Stomach (tissue), 9 donors: ENCODE data around the gene KHK. TPM values are rescaled to one million over a fixed set of nuclear protein-coding genes. Genes with fewer than 3 reads are reported as not detected.

Experiments used
- DNase-seq, 2 donors: peaks; one replicate each; pipeline versions ENCODE4 v3.0.0 to v3.0.0-alpha.2; 2013 to 2019
- H3K27ac ChIP-seq, 5 donors: fragments of 200-600 bp in 4 of 5; sonication (generic) in 4 of 5; one replicate each; pipeline ENCODE4 v1.5.1; 2013 to 2019; ENCODE audit warnings: mild to moderate bottlenecking in 1 of 5, moderate library complexity in 1 of 5
- H3K27me3 ChIP-seq, 3 donors: fragments of 200-600 bp; sonication (generic); one replicate each; pipeline ENCODE4 v1.5.1; 2017 to 2019; ENCODE audit warnings: mixed run types in 1 of 3
- H3K36me3 ChIP-seq, 4 donors: fragments of 200-600 bp; sonication (generic); 1 replicate in 3 of 4; 2 replicates in 1 of 4; pipeline ENCODE4 v1.5.1; 2016 to 2019
- H3K4me1 ChIP-seq, 4 donors: fragments of 200-600 bp; sonication (generic); one replicate each; pipeline ENCODE4 v1.5.1; 2016 to 2019
- H3K4me3 ChIP-seq, 4 donors: fragments of 200-600 bp; sonication (generic) in 3 of 4; one replicate each; pipeline ENCODE4 v1.5.1; 2016 to 2019; ENCODE audit warnings: mild to moderate bottlenecking in 1 of 4
- H3K9me3 ChIP-seq, 4 donors: fragments of 200-600 bp; sonication (generic); one replicate each; pipeline ENCODE4 v1.5.1; 2016 to 2019
- EP300 ChIP-seq: sonication (generic); formaldehyde crosslinking; IDR thresholded peaks from one replicate; pipeline ENCODE4 v1.6.1; 2017; ENCODE audit warnings: antibody characterized with exemption
- POLR2A ChIP-seq, 4 donors: fragments of 450-650 bp; IDR thresholded peaks; one replicate each; pipeline ENCODE4 v1.6.1; 2016; ENCODE audit warnings: antibody characterized with exemption in 4 of 4, control low read depth in 2 of 4, mild to moderate bottlenecking in 1 of 4, moderate library complexity in 1 of 4
- POLR2AphosphoS5 ChIP-seq, 3 donors: sonication (generic); formaldehyde crosslinking; IDR thresholded peaks; one replicate each; pipeline ENCODE4 v1.6.1; 2016; ENCODE audit warnings: antibody characterized with exemption in 3 of 3
- WGBS, 5 donors: extraction: QIAGEN DNeasy Blood & Tissue Kit in 3 of 5; methylation state at CpG; one replicate each; pipeline versions ENCODE4 v1.1.5 to v1.1.7; 2013 to 2018; 5-methylcytosine and 5-hydroxymethylcytosine counted together
- intact Hi-C: fragments of 100-400 bp; cut with DNase I; formaldehyde crosslinking; loops from one replicate; pipeline ENCODE4 v1.15.1; 2023; ENCODE audit warnings: low total_unique reads
- polyA plus RNA-seq, 3 donors: library from polyadenylated mRNA; stranded (reverse); fragments of 200-250 nt; gene quantifications; one replicate each; pipeline ENCODE4 v1.2.3, GENCODE V29; 2013
- total RNA-seq, 5 donors: library from RNA; depleted of rRNA; stranded (reverse); fragments of >200 nt; gene quantifications; one replicate each; pipeline versions ENCODE4 v1.1.0 to v1.2.3, GENCODE V29; 2014 to 2016
- TF ChIP-seq, protein P1 (sequence below), 7 experiments: fragments of 450-650 bp in 4 of 7; fragments of 200-600 bp in 3 of 7; sonication (generic) in 3 of 7; IDR thresholded peaks; one replicate each; pipeline ENCODE4 v1.5.1; 2016 to 2019; ENCODE audit warnings: antibody characterized with exemption in 7 of 7, control low read depth in 2 of 7, mild to moderate bottlenecking in 1 of 7
- donor health status: healthy with polysubstance abuse.
- donor health status: Bipolar disorder and iron deficiency.
- donor health status: healthy.

KHK gene
- total and polyA plus RNA-seq, 8 donors: 1.3 to 18.2 (median 3.5) TPM; not detected in 1

DNA sequence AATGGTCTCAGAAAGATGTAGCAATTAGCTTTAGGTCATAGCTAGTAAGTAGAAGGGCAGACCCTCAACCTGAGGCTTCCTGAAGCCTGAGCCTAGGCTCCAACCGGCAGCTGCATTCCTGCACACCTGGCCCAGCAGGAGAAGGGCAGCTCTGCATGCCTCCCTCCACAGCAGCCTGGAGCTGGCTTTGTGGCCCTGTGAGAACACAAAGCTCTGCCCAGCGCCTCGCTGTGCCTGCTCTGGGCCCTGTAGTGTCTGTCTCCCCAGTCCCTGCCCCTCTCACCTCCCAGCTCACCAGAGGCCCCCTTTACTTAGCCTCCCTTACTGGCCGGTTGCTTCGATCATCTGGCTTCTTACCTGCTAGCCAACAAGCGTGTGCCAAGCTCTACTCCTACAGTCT, 47.1 kb upstream of the KHK start:
- 90 to 98% (median 93%) methylated on average over 6 of the region's 6 CpGs for WGBS, 5 donors
- H3K4me1 ChIP-seq: peaks cover 0 to 21% (median 11%) of the 10 kb centered on the region in 4 donors
- no peak for DNase-seq
- TF ChIP-seq, protein P1, sequence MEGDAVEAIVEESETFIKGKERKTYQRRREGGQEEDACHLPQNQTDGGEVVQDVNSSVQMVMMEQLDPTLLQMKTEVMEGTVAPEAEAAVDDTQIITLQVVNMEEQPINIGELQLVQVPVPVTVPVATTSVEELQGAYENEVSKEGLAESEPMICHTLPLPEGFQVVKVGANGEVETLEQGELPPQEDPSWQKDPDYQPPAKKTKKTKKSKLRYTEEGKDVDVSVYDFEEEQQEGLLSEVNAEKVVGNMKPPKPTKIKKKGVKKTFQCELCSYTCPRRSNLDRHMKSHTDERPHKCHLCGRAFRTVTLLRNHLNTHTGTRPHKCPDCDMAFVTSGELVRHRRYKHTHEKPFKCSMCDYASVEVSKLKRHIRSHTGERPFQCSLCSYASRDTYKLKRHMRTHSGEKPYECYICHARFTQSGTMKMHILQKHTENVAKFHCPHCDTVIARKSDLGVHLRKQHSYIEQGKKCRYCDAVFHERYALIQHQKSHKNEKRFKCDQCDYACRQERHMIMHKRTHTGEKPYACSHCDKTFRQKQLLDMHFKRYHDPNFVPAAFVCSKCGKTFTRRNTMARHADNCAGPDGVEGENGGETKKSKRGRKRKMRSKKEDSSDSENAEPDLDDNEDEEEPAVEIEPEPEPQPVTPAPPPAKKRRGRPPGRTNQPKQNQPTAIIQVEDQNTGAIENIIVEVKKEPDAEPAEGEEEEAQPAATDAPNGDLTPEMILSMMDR (IDR thresholded peaks at IDR 0.05): no peak
- TF ChIP-seq EP300 (no peak), POLR2AphosphoS5 (IDR thresholded peaks at IDR 0.05) (no peak), POLR2A (IDR thresholded peaks at IDR 0.05) (no peak)
- no peaks in the 10 kb centered on the region for H3K27me3 ChIP-seq
- no peak overlapping the region for H3K27ac ChIP-seq
- H3K36me3 ChIP-seq: peaks cover 64 to 85% (median 71%) of the 10 kb centered on the region in 4 donors
- H3K4me3 ChIP-seq: no peak overlapping the region
- intact Hi-C loops: loop anchor here (10.0 kb wide), 1 partner anchor 45 kb away; the partner anchor contains the start of gene KHK
- H3K9me3 ChIP-seq: no peaks in the 10 kb centered on the region

DNA sequence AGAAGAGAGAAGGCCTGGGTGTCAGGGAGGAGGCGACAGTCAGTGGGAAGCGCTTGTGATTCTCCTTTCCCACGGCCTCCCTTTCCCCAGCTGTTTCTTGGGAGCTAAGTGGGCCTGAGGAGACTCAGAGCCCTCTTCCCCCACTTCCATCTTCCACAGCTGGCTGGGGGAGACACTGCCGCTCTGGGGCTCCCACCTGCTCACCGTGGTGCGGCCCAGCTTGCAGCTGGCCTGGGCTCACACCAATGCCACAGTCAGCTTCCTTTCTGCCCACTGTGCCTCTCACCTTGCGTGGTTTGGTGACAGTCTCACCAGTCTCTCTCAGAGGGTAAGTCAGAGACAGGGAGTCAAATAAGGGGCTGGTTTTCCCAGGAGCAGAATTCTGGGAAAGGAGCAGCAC, 46.7 kb upstream of the KHK start:
- TF ChIP-seq EP300: no peak
- TF ChIP-seq, protein P1 (IDR thresholded peaks at IDR 0.05): no peak
- TF ChIP-seq POLR2A (IDR thresholded peaks at IDR 0.05): no peak
- no peak for TF ChIP-seq POLR2AphosphoS5 (IDR thresholded peaks at IDR 0.05)
- intact Hi-C loops: loop anchor here (10.0 kb wide), 1 partner anchor 45 kb away; the partner anchor contains the start of gene KHK
- no peaks in the 10 kb centered on the region for H3K27me3 ChIP-seq
- no peak for DNase-seq
- H3K4me3 ChIP-seq: no peak overlapping the region
- WGBS, 5 donors: 93 to 96% (median 95%) methylated on average over 6 to 7 of the region's 7 CpGs
- peaks cover 64 to 83% (median 70%) of the 10 kb centered on the region in 4 donors for H3K36me3 ChIP-seq
- H3K9me3 ChIP-seq: no peaks in the 10 kb centered on the region
- H3K4me1 ChIP-seq: peaks cover 0 to 17% (median 6%) of the 10 kb centered on the region in 4 donors
- H3K27ac ChIP-seq: no peak overlapping the region

DNA sequence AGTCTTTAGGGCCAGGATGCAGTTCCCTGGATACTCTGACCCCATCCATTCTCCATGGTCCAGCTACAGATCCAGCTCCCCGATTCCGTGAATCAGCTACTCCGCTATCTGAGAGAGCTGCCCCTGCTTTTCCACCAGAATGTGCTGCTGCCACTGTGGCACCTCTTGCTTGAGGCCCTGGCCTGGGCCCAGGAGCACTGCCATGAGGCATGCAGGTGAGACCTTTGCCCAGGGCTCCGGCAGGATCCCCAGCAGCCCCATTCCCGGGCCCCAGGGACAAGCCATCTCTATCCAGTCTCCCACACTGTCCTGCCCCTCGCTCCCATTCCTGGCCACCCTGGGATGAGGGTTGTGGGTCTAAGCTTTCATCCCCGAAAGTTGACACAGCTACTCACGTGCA, 46.3 kb upstream of the KHK start:
- H3K36me3 ChIP-seq: peaks cover 60 to 79% (median 67%) of the 10 kb centered on the region in 4 donors
- WGBS, 5 donors: 83 to 92% (median 89%) methylated on average over 6 to 8 of the region's 8 CpGs
- intact Hi-C loops: no loop called here
- no peaks in the 10 kb centered on the region for H3K9me3 ChIP-seq
- H3K27me3 ChIP-seq: no peaks in the 10 kb centered on the region
- TF ChIP-seq POLR2A (IDR thresholded peaks at IDR 0.05) (no peak), POLR2AphosphoS5 (IDR thresholded peaks at IDR 0.05) (no peak), EP300 (no peak)
- TF ChIP-seq, protein P1 (IDR thresholded peaks at IDR 0.05): no peak
- no peak for DNase-seq
- no peak overlapping the region for H3K27ac ChIP-seq
- H3K4me1 ChIP-seq: peaks cover 0 to 13% (median 3%) of the 10 kb centered on the region in 4 donors
- H3K4me3 ChIP-seq: no peak overlapping the region

DNA sequence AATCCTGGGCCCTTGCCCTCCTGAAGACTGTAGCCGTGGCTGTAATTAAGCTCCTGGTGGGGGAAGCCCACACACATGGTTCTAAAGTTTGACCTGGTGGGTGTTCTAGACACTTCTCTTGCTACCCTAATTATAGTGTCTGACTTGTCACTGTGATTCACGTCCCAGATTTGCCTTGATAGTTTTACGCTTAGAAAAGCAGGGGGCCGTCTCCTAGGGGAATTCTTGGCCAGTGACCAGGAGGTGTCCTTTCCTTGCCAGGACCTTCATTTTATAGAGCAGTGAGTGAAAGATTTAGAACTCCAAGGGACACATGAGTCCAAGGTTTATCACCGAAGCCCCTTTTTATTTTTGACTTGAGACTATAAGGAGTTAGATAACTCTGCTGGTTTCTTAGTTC, 44.8 kb upstream of the KHK start:
- intact Hi-C loops: no loop called here
- peaks cover 0 to 12% (median 0%) of the 10 kb centered on the region in 4 donors for H3K4me1 ChIP-seq
- no peaks in the 10 kb centered on the region for H3K9me3 ChIP-seq
- H3K27me3 ChIP-seq: no peaks in the 10 kb centered on the region
- DNase-seq: no peak
- WGBS, 5 donors: 52 to 79% (median 74%) methylated on average over 5 of the region's 5 CpGs
- TF ChIP-seq, protein P1 (IDR thresholded peaks at IDR 0.05): no peak
- TF ChIP-seq POLR2A (IDR thresholded peaks at IDR 0.05) (no peak), EP300 (no peak), POLR2AphosphoS5 (IDR thresholded peaks at IDR 0.05) (no peak)
- H3K36me3 ChIP-seq: peaks cover 47 to 64% (median 52%) of the 10 kb centered on the region in 4 donors
- H3K4me3 ChIP-seq: no peak overlapping the region
- peak overlapping the region in 1 of 5 donors; percentile 20 for H3K27ac ChIP-seq
